Hepatocyte (in vitro differentiated cells): Measurements from ENCODE around the gene ABLIM1.

Experiments used
- CTCF ChIP-seq: fragments of 200-600 bp; sonication (generic); IDR thresholded peaks from 2 replicates; pipeline ENCODE4 v1.5.1; 2016; ENCODE audit warnings: antibody characterized with exemption, mild to moderate bottlenecking; ENCODE audit not compliant: poor library complexity
- EZH2 ChIP-seq: fragments of 200-600 bp; sonication (generic); IDR thresholded peaks from 2 replicates; pipeline ENCODE4 v1.6.1; 2016; ENCODE audit warnings: antibody characterized with exemption, mild to moderate bottlenecking, borderline replicate concordance
- EZH2phosphoT487 ChIP-seq: fragments of 200-600 bp; sonication (generic); IDR thresholded peaks from one replicate; pipeline ENCODE4 v1.6.1; 2018; ENCODE audit warnings: antibody characterized with exemption, mild to moderate bottlenecking, low read depth, moderate library complexity; ENCODE audit not compliant: unreplicated experiment, severe bottlenecking

GRCh38 chr10:114634609-114634979 is 23.5 kb downstream of the ABLIM1 start:
- TF ChIP-seq CTCF: no peak
- TF ChIP-seq EZH2: no peak
- no peak for TF ChIP-seq EZH2phosphoT487
